Neural progenitor cell (in vitro differentiated cells): ENCODE results near the gene VARS2.

Experiments used
- CTCF ChIP-seq: fragments of 200-600 bp; sonication (generic); IDR thresholded peaks from 2 replicates; pipeline ENCODE4 v1.5.1; 2017; ENCODE audit warnings: antibody characterized with exemption, mild to moderate bottlenecking
- EZH2 ChIP-seq: fragments of 200-600 bp; sonication (generic); IDR thresholded peaks from 2 replicates; pipeline ENCODE4 v1.6.1; 2017; ENCODE audit warnings: antibody characterized with exemption, mild to moderate bottlenecking, moderate library complexity
- EZH2phosphoT487 ChIP-seq: fragments of 200-600 bp; sonication (generic); IDR thresholded peaks from 2 replicates; pipeline ENCODE4 v1.6.1; 2017; ENCODE audit warnings: antibody characterized with exemption

- TF ChIP-seq CTCF, result no peak
- TF ChIP-seq EZH2, result no peak
- no peak for TF ChIP-seq EZH2phosphoT487
Measured at GRCh38 chr6:30902709-30903108, 11.3 kb upstream of the VARS2 start.
